Left hindlimb (tissue), 1 donor: ENCODE measurements around the gene ZMYND8.
"Not testable (repeated sequence)": the region's sequence is repeated elsewhere in the genome, so short reads cannot be mapped to it uniquely, and the experiment has no call there.

ENCODE experiments used
- DNase-seq: peaks from one replicate; pipeline ENCODE4 v3.0.0-alpha.2; 2018

Gene ZMYND8

DNA sequence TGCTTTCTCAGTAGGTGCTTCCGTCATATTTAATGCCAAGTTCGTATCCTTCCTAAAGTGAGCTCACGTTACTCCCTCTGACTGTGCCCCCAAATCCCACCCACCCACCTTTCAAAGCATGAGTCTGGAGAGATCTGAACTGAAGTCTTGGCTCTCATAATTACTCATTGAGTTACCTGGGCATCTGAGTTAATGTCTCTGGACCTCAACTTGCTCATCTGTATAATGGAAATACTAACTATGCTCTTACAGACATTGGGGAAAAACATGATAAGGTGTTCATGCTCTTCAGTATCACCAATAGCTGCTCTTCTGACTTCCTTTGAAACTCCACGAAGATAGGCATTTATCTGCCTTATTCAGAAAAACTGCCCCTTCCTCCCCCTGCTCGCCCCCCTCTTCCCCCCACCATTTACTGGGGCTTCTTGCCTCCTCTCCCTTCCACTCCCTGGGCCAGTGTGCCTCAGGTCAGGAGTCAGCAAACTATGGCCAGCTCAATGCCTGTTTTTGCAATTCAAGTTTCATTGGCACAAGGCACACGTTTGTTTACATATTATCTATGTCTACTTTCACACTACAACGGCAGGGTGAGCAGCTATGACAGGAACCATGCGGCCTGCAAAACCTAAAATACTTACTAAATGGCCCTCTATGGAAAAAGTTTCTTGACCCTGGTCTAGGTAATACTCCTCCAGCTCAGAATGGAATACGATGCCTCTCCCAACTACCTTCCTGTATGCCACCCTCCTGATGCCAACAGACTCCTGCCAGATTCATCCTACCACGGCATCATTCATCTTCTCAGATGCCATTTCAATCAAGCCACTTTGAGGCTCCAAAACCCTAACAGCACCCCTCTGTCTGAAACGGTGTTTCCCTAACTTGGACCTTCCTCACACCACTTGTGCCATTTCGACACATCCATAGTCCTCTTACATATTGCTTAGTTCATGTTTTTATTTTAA, 138.7 kb downstream of the ZMYND8 start:
- DNase-seq, result no peak

DNA sequence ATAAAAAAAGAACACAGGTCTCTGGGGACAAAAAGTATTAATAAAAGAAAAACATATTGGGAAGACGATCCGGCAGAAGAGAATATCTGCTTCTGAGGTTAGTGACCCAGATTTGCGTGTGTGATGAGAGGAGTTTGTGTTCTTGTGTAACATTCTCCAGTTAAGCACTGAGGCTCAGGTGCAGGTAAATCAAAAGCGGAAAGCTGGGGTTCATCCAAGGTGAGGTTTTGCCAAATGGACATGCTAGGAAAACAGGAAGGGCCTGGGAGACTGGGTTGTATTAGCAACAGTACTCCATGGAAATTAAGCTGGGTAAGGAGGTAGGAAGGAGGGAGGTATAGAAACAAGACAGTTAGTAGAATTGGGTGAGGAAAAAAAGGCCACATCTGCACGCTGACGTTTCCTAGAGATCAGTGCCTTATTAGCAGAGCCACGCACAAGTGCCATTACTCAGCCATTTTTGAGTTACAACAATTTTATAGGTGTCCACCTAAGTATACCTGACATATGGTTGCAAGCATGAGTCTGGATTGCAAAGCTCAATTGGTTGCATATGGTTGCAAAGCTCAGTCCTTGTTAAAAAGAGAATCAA, 139.6 kb downstream of the ZMYND8 start:
- no peak for DNase-seq

DNA sequence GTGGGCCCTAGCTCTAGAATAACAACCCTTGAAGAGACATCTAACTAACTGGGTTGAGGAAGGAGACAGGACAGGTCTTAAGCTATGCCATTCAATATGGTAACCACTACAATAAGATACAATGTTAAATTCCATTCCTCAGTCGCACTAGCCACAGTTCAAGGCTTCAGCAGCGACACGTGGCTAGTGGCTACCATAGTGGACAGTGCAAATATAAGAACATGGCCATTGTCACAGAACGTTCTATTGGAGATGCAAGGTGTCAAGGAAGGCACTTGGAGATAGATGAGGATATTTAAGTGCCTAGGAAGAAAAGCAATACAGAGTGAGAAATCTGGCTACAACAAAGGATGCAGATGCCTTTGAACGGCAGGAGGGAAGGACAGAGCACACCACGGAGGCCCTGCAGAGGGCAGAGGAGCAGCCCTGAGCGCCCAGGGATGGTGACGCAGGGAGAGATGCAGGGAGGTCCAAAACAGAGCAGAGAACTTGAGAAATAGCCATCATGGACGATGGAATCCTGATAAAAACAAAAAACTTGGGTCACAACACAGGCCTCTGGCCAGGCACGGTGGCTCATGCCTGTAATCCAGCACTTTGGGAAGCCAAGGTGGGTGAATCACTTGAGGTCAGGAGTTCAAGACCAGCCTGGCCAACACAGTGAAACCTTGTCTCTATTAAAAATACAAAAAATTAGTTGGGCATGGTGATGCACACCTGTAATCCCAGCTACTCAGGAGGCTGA, 140.7 kb downstream of the ZMYND8 start:
- no peak for DNase-seq

DNA sequence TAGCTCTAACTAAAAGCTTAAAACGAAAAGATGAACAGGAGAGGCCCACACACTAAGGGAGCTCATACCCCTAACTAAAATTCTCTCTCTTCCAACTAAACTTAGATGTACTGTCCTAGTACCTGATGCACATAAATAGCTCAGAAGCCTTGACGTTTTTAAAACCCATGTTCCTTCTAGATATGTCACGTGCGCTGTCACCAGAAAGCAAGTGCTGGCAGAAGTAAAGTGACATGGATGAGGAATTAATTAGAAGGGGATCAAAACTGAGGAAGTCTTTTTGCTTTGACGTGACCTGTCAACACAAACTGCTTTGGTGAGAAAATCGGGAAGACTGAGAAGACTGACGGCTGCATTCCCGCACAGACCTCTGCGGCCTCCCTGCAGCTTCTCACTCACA, 142.5 kb downstream of the ZMYND8 start:
- no peak for DNase-seq

DNA sequence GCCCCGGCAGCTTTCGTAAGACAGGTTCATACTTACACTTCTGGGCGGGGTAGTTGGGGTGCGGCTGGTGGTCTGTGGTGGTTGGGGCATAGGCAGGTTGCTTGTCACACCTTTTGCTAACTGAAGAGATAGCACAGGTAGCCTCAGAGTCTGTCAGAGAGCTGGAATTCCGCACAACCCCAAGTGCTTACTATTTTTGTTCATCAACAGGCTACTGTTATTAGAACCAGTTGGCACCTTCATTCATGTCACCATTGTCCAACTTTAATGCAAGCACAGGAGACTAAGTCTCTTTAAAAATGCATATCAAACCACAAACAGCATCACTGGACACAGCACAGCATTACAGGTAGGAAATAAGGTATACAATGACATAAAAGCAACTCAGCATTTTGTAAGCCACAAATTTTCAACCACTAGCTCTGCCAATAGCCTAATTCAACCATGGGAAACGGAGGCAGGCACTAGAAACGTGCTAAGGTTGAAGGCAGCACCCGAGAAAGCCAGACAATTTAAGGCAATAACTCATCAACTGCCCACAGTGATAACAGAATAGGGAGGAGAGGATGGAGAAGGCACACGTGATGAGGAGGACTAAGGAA, 143.8 kb downstream of the ZMYND8 start:
- DNase-seq, result no peak

DNA sequence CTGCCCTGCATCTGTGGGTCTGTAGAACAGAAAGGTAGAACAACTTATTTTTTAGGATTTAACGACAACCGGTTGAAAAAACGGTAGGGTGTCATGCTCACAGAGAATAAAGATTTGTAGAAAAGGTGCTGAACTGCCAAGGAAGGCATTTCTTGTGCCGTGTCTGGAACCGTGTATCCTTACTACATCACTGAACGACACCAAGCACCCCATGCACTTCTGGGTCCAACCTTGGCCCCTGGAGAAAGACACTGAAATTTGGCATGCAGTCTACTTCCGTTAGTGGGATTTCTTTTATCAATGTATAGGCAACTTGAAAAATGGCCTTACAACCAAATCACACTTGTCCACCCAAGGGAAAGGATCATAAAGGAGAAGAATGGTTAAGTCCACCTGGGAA, 145.5 kb downstream of the ZMYND8 start:
- DNase-seq, result no peak

DNA sequence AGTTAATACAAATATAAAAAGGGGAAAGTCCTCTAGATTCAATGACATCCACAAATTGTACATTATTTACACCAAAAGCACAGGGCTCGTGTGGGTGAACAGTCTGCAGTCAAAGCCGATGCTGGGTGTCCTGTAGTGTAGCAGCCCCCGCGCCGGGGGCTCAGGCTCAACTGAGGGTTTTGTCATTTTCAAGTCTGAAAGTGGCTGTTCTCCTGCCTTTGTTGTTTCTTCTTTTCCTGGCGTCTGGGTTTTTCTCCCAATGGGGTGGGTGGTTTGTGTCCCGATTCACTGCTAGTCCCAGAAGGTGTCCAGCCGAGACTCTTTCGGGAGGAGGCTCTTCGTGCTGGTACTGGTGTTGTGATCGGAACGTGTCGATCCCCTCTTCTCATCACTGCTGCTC, 146.0 kb downstream of the ZMYND8 start:
- no peak for DNase-seq

DNA sequence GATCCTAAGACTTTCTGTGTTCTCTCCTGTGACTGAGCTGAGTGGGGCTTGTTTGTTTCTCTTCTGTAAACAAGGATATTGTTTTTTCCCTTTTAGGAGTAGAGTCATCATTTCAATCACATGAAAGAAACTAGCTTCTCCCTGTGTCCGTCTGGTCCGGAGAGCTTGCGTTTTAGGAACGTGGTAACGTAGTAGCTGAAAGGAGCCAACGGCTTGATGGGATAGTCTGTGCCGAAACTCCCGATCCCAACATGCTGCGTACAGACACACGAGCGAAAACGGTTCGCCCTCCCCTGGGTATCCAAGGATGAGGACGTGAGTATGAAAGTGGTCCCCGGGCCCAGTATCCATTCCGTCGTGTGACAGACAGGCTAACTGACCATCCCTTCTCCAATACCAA, 146.5 kb downstream of the ZMYND8 start:
- DNase-seq, result no peak

DNA sequence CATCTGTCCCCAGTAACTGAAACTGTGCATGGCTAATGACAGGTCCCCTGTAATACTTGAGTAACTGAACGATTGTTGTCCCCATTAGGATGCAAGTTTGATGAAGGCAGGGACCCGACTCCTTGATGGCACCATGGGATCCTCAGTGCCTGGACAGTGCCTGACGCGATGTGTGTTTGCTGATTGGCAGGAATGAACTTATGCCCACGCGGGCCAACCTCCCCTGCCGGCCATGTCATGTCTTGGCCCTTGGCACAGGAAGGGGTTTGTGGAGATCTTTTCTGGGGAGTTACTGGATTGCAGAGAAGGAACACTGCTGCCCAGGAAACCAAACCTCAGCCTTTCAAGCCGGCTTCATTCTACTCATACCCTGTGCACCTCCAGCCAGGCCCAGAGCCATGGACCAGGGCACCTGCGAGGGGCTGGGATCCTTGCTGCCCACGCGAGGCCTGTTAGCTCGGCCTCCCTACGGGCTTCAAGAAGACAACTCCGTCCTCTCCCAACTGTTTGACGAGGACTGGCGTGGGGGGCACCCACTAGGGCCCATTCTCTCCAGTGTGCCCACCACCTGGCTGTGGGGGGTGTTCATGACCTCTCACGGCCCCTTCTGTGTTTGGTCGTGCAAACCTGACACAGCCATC, 147.8 kb downstream of the ZMYND8 start:
- DNase-seq, result no peak

DNA sequence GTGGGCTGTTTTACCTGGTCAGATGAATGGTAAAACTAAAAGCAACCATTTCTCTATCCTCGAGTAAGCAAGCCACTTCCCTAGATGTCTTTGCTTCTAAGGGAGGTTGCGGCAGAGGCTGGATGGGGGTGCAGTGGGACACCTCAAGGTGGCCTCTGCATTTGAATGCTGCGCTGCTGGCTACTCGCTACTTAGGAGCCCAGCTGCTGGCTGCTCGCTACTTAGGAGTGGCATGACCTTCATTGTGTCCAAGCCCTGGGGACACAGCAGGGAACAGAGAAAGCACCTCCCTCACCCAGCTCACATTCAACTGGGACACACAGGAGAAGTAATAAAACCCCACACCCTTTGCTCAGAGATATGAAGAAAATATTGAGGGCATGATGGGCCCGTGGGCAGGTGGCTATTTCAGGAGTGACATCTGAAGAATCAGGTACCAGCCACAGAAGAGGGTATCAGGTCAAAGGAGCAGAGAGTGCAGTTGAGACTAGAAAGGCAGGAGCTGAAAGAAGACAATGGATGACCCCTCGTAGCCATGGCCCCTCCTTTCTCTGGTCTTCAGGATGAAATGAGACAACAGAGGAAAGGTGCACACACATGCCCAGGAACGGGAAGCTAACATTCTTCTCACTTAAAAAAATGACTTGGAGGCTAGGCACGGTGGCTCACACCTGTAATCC, 149.4 kb downstream of the ZMYND8 start:
- no peak for DNase-seq

DNA sequence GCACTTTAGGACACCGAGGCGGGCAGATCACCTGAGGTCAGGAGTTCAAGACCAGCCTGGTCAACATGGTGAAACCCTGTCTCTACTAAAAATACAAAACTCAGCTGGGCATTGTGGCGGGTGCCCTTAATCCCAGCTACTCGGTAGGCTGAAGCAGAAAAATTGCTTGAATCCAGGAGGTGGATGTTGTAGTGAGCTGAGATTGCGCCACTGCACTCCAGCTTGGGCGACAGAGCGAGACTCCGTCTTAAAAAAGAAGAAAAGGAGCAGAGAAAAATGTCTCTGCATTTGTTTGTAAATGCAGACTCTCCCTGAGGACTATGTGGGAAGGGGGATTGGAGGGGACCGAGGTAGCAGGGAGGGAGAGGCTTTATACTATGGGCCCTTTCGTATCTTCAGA, 149.9 kb downstream of the ZMYND8 start:
- not testable (repeated sequence) for DNase-seq

DNA sequence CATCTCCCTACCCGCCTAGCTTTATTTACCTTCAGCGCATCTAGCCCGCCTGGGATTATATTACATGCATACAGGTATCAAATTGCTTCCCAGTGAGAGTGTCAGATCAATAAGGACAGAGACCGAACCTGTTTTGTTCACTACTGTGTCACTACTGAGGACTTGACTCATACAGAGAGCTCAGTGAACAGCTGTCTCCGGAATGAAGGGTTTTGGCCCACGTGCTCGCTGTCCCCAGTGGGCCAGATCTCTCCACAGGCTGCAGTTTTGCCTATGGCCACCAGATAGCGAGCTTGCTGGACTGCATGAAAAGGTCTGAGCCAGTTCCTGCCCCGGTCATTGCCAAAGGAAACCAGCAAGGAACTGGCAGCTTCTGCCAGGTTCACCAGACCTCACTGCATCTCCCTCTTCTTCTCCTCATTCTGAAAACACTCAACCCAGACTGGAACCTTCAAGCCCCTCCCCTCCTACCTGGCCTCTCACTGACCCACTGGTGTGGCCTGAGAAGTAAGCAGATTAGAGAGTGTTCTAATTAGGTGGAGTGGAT, 150.8 kb downstream of the ZMYND8 start:
- peak; percentile 53 for DNase-seq

DNA sequence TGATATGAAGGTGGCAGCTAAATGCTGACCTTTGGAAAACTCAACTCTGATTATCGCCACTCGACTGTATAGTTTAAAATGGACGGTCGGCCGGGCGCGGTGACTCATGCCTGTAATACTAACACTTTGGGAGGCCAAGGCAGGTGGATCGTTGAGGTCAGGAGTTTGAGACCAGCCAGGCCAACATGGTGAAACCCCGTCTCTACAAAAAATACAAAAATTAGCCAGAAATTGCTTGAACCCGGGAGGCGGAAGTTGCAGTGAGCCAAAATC, 151.7 kb downstream of the ZMYND8 start:
- DNase-seq, result not testable (repeated sequence)

DNA sequence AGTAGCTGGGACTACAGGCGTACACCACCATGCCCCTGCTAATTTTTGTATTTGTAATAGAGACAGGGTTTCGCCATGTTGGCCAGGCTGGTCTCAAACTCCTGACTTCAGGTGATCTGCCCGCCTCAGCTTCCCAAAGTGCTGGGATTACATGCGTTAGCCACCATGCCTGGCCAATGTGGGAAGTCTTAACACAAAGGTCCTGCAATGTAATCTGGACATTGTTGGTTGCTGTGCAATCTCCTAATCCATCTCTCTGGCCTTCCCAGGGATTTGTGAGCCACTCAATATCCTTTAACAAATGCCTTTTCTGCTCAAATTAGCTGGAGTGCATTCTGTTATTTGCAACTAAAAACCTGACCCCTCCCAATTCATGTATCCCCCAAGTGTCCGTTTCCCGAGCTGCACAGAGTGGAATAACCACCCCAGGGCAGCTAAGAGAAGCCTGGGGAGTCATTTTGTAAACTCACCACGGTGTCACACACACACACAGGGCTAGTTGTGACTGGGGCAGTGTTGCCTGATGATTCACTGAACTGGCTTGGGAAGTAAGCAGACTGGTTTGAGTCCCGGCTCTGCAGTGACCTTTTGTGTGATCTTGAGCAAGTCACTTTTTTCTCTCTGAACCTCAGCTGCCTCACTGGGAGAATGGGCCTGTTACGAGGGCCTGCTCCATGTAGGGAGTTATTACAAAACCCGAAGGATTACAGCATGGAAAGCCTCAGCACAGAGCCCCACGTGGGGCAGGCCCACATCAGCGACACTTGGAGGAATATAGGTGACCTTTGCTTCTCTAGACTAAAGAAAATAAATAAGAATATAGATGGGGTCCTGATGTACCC, 152.3 kb downstream of the ZMYND8 start:
- DNase-seq, result no peak

DNA sequence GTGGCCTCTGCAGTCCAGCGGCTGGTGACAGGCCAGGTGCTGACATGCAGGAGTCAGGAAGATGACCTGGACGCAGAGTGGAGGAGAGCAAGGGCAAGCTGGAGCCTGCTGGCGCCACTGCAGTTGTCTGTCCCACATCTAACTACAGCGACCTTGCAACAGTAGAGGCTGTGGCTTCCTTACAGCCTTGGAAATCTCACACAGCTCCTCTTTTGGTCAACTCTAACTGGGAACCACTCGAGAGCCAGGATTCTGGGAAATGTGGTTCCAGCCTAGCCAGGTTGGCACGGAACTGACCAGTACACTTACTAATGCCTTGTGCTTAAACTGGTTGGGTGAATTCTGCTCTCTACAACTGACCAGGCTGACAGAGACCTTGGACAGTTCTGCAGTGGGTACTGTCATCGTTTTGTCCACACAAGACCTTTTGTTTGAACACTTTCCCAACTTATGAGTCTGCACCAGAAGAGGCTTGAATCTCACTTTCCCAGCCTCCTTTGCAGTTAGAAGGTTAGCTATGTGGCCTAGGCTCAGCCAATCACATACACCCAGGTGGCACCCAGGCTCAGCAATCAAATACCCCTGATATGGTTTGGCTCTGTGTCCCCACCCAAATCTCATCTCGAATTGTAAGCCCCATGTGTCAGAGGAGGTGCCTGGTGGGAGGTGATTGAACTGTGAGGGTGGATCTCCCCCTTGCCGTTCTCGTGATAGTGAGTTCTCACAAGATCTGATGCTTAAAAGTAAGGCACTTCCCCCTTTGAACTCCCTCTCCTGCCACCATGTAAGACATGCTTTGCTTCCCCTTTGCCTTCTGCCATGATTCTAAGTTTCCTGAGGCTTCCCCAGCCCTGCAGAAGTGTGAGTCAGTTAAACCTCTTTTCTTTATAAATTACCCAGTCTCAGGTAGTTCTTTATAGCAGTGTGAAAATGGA, 153.5 kb downstream of the ZMYND8 start:
- DNase-seq, result no peak

DNA sequence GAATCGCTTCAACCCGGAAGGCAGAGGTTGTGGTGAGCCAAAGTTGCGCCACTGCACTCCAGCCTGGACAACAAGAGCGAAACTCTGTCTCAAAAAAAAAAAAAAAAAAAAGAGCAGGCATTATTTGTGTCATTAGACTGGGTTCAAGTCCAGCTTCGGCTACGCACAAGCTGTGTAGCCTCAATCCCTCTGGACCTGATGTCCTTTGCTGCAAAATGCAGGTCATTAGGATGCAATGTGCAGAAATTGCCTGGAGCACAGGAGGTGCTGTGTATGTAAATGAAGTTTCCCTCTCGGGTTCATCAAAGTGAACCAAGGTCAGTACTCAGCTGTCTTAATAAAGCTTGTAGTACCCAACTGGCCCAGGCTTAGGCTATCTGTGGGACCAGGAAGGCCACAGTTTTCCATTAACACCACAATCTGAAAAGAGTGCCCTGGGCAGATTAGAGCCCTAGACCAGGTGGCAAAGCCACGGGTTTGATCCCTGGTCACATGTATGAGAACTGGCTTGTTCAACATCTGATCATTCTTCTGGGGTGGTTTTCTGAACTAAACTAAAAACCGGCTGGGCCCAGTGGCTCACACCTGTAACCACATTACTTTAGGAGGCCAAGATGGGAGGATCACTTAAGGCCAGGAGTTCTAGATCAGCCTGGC, 155.3 kb downstream of the ZMYND8 start:
- no peak for DNase-seq

DNA sequence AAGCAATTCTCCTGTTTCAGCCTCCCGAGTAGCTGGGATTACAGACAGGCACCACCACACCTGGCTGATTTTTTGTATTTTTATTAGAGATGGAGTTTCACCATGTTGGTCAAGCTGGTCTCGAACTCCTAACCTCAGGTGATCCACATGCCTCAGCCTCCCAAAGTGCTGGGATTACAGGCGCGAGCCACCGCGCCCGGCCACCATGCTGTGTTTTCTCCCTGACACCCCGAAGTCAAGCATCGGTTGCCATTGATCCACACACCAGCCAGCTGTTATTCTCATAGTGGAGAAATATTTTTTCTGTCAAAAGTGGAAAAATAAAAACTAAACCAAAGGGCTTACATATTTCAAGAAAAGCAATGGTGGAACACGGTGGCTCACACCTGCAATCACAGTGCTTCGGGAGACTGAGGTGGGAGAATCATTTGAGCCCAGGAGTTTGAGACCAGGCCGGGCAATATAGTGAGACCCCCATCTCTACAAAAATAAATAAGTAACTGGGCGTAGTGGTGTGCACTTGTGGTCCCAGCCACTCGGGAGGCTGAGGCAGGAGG, 157.4 kb downstream of the ZMYND8 start:
- no peak for DNase-seq

DNA sequence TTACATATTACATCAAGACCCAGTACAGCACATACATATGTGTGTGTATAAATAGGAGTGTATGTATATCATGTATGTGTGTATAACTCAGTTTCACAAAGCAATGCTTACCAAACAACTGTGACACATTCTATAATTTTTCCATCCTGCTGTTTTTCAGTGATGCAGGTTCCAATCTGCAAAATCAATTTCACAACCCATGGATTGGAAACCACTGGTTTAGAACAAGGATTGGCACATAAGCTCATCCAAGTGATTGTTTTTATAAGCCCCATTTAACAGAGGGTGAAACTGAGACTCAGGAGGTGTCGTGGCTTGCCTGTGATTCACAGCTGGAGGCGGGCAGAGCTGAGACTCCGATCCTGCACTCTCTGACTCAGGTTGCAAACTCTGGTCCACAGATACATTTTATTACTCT, 158.2 kb downstream of the ZMYND8 start:
- no peak for DNase-seq
